Mesenchymal stem cell (in vitro differentiated cells and primary cell): Measurements from ENCODE around the gene CX3CR1.

ENCODE experiments used
- DNase-seq: peaks from one replicate; pipeline ENCODE4 v3.0.0-alpha.2; 2013
- H2AFZ ChIP-seq: one replicate; pipeline ENCODE4 v1.6.1; 2013; ENCODE audit warnings: low read depth, mild to moderate bottlenecking, control low read depth, inconsistent platforms, low read length, moderate library complexity
- H2AK5ac ChIP-seq: 2 replicates; pipeline ENCODE4 v1.6.1; 2013; ENCODE audit warnings: low read length, moderate library complexity, mild to moderate bottlenecking, inconsistent platforms; ENCODE audit not compliant: severe bottlenecking
- H2BK120ac ChIP-seq: one replicate; pipeline ENCODE4 v1.6.1; 2013; ENCODE audit warnings: low read depth, mild to moderate bottlenecking, inconsistent platforms, low read length, moderate library complexity
- H2BK12ac ChIP-seq, 2 experiments: one replicate each; pipeline ENCODE4 v1.6.1; 2013; ENCODE audit warnings: inconsistent platforms in 2 of 2, low read length in 2 of 2, mild to moderate bottlenecking in 2 of 2, moderate library complexity in 2 of 2, control low read depth in 1 of 2
- H2BK15ac ChIP-seq: one replicate; pipeline ENCODE4 v1.6.1; 2013; ENCODE audit warnings: mild to moderate bottlenecking, low read depth, inconsistent platforms; ENCODE audit not compliant: poor library complexity, severe bottlenecking
- H2BK5ac ChIP-seq: 2 replicates; pipeline ENCODE4 v1.6.1; 2013; ENCODE audit warnings: low read depth, mild to moderate bottlenecking, low read length, control low read depth, inconsistent platforms; ENCODE audit not compliant: poor library complexity, severe bottlenecking
- H3K14ac ChIP-seq, 2 experiments: one replicate each; pipeline ENCODE4 v1.6.1; 2013; ENCODE audit warnings: inconsistent platforms in 2 of 2, low read length in 2 of 2, control low read depth in 1 of 2, mild to moderate bottlenecking in 1 of 2, moderate library complexity in 1 of 2
- H3K18ac ChIP-seq, 2 experiments: one replicate each; pipeline ENCODE4 v1.6.1; 2013; ENCODE audit warnings: inconsistent platforms in 2 of 2, low read length in 2 of 2, control low read depth in 1 of 2, low read depth in 1 of 2, mild to moderate bottlenecking in 1 of 2
- H3K23ac ChIP-seq, 2 experiments: one replicate each; pipeline ENCODE4 v1.6.1; 2013; ENCODE audit warnings: inconsistent platforms in 2 of 2, low read length in 2 of 2, mild to moderate bottlenecking in 2 of 2, moderate library complexity in 2 of 2, control low read depth in 1 of 2
- H3K27ac ChIP-seq: 2 replicates; pipeline ENCODE4 v1.5.1; 2013; ENCODE audit warnings: mild to moderate bottlenecking, moderate library complexity, low read length, control low read depth, inconsistent platforms; ENCODE audit not compliant: poor library complexity, severe bottlenecking
- H3K27me3 ChIP-seq, 2 experiments: 2 replicates each; pipeline versions ENCODE4 v1.6.1 to v1.7.0; 2013; ENCODE audit warnings: low read length in 2 of 2, mild to moderate bottlenecking in 2 of 2, moderate library complexity in 2 of 2, control low read depth in 1 of 2, inconsistent platforms in 1 of 2; ENCODE audit not compliant: control insufficient read depth in 1 of 2, insufficient read depth in 1 of 2
- H3K36me3 ChIP-seq, 2 experiments: 2 replicates each; pipeline versions ENCODE4 v1.6.1 to v1.7.0; 2013; ENCODE audit warnings: low read length in 2 of 2, control low read depth in 1 of 2, inconsistent platforms in 1 of 2, low read depth in 1 of 2, mild to moderate bottlenecking in 1 of 2; ENCODE audit not compliant: insufficient read depth in 2 of 2, control insufficient read depth in 1 of 2
- H3K4ac ChIP-seq, 2 experiments: one replicate each; pipeline ENCODE4 v1.6.1; 2013; ENCODE audit warnings: inconsistent platforms in 2 of 2, low read length in 2 of 2, mild to moderate bottlenecking in 2 of 2, moderate library complexity in 2 of 2, control low read depth in 1 of 2, low read depth in 1 of 2
- H3K4me1 ChIP-seq: 2 replicates; pipeline ENCODE4 v1.6.1; 2013; ENCODE audit warnings: low read depth, low read length, control low read depth; ENCODE audit not compliant: control insufficient read depth, insufficient read depth
- H3K4me2 ChIP-seq: 2 replicates; pipeline ENCODE4 v1.6.1; 2013; ENCODE audit warnings: low read length, mild to moderate bottlenecking, inconsistent platforms; ENCODE audit not compliant: poor library complexity, severe bottlenecking
- H3K4me3 ChIP-seq, 2 experiments: 2 replicates each; pipeline versions ENCODE4 v1.5.1 to v1.7.0; 2013; ENCODE audit warnings: low read length in 2 of 2, mild to moderate bottlenecking in 2 of 2, control low read depth in 1 of 2, low read depth in 1 of 2; ENCODE audit not compliant: insufficient read depth in 1 of 2
- H3K79me1 ChIP-seq: replicated peaks from 2 replicates; pipeline ENCODE4 v1.6.1; 2013; ENCODE audit warnings: mild to moderate bottlenecking, control low read depth, low read length, inconsistent platforms; ENCODE audit not compliant: poor library complexity, severe bottlenecking
- H3K9ac ChIP-seq: 2 replicates; pipeline ENCODE4 v1.7.0; 2013; ENCODE audit warnings: mild to moderate bottlenecking, low read length, moderate library complexity
- H3K9me3 ChIP-seq: 2 replicates; pipeline ENCODE4 v1.7.0; 2013; ENCODE audit warnings: mild to moderate bottlenecking, low read length; ENCODE audit not compliant: control insufficient read depth
- H4K8ac ChIP-seq: one replicate; pipeline ENCODE4 v1.6.1; 2013; ENCODE audit warnings: inconsistent platforms, mild to moderate bottlenecking, low read length, moderate library complexity
- H4K91ac ChIP-seq: one replicate; pipeline ENCODE4 v1.6.1; 2013; ENCODE audit warnings: mild to moderate bottlenecking, low read length, inconsistent platforms
- WGBS: methylation state at CpG from one replicate; pipeline ENCODE4 v1.1.7; 2013; ENCODE audit warnings: mixed read lengths; 5-methylcytosine and 5-hydroxymethylcytosine counted together

The CX3CR1 gene

DNA sequence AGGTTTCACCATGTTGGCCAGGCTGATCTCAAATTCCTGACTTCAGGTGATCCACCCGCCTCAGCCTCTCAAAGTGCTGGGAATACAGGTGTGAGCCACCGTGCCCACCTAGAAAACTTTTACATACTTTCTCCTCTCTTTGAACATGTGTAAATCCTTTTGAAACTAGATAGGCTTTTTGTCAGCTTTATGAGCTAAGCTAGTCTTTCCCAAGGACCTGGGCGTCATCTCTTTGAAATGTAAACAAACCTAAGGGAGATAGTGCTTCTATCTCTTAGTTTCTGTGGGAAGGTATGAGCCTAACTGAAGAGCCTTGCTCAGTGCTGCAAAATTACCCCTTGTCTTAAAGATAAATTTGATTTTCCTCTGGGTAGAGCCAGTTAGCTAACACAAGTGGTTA is 4.8 kb downstream of the CX3CR1 start:
- Histone ChIP-seq H4K8ac (no peak overlapping the region), H4K91ac (no peak overlapping the region), H3K36me3 (no peaks in the 10 kb centered on the region), H3K4ac (no peak overlapping the region), H3K79me1 (no peaks in the 10 kb centered on the region), H3K23ac (no peak overlapping the region), H3K4me2 (no peak overlapping the region), H2BK120ac (no peak overlapping the region), H2BK15ac (no peak overlapping the region), H3K4me3 (no peak overlapping the region), H3K14ac (no peak overlapping the region), H3K9me3 (no peaks in the 10 kb centered on the region), H2BK12ac (no peak overlapping the region), H3K18ac (no peak overlapping the region), H2AK5ac (no peak overlapping the region), H3K4me1 (no peaks in the 10 kb centered on the region), H3K9ac (no peak overlapping the region), H3K27ac (no peak overlapping the region), H2AFZ (no peak overlapping the region), H2BK5ac (no peak overlapping the region), H3K27me3 (peaks cover 24 to 36% of the 10 kb centered on the region in 2 experiments)
- peak; percentile 69 for DNase-seq
- 69% methylated on average over 3 of the region's 3 CpGs for WGBS

- no peak overlapping the region for H2BK120ac ChIP-seq
- H2AFZ ChIP-seq = no peak overlapping the region
- H3K36me3 ChIP-seq = no peaks in the 10 kb centered on the region
- no peak overlapping the region for H2AK5ac ChIP-seq
- no peak overlapping the region for H3K14ac ChIP-seq
- H4K8ac ChIP-seq = no peak overlapping the region
- no peak overlapping the region for H3K18ac ChIP-seq
- H3K23ac ChIP-seq = no peak overlapping the region
- no peak overlapping the region for H3K4ac ChIP-seq
- H3K4me1 ChIP-seq = no peaks in the 10 kb centered on the region
- H3K4me3 ChIP-seq = no peak overlapping the region
- no peaks in the 10 kb centered on the region for H3K79me1 ChIP-seq
- H4K91ac ChIP-seq = no peak overlapping the region
- H3K27me3 ChIP-seq = peaks cover 23 to 42% of the 10 kb centered on the region in 2 experiments
- H2BK12ac ChIP-seq = no peak overlapping the region
- H3K9ac ChIP-seq = no peak overlapping the region
- H3K4me2 ChIP-seq = no peak overlapping the region
- no peaks in the 10 kb centered on the region for H3K9me3 ChIP-seq
- no peak overlapping the region for H3K27ac ChIP-seq
- 81% methylated on average over 1 of the region's 3 CpGs for WGBS
- DNase-seq = no peak
- no peak overlapping the region for H2BK5ac ChIP-seq
- no peak overlapping the region for H2BK15ac ChIP-seq
These were observed 6.7 kb downstream of the CX3CR1 start for GRCh38 chr3:39273119-39273518.

- Histone ChIP-seq H3K18ac (no peak overlapping the region), H3K27me3 (peaks cover 16 to 40% of the 10 kb centered on the region in 2 experiments), H3K4ac (no peak overlapping the region), H3K36me3 (no peaks in the 10 kb centered on the region), H2BK120ac (no peak overlapping the region), H3K4me1 (no peaks in the 10 kb centered on the region), H3K23ac (no peak overlapping the region), H2BK5ac (no peak overlapping the region), H3K9ac (no peak overlapping the region), H3K9me3 (no peaks in the 10 kb centered on the region), H2AK5ac (no peak overlapping the region), H2BK15ac (no peak overlapping the region), H4K8ac (no peak overlapping the region), H2AFZ (no peak overlapping the region), H3K4me2 (no peak overlapping the region), H3K27ac (no peak overlapping the region), H4K91ac (no peak overlapping the region), H3K14ac (no peak overlapping the region), H3K79me1 (no peaks in the 10 kb centered on the region), H2BK12ac (no peak overlapping the region), H3K4me3 (no peak overlapping the region)
- no peak for DNase-seq
- 84% methylated on average over 2 of the region's 2 CpGs for WGBS
These were observed 7.6 kb downstream of the CX3CR1 start for GRCh38 chr3:39272191-39272590.

GRCh38 chr3:39271363-39271914 is 8.4 kb downstream of the CX3CR1 start:
- H3K4me2 ChIP-seq = no peak overlapping the region
- H2BK12ac ChIP-seq = no peak overlapping the region
- no peaks in the 10 kb centered on the region for H3K4me1 ChIP-seq
- H3K27me3 ChIP-seq = peaks cover 12 to 33% of the 10 kb centered on the region in 2 experiments
- no peak overlapping the region for H3K14ac ChIP-seq
- WGBS = 83% methylated on average over 5 of the region's 6 CpGs
- H3K4me3 ChIP-seq = no peak overlapping the region
- no peaks in the 10 kb centered on the region for H3K79me1 ChIP-seq
- H3K4ac ChIP-seq = no peak overlapping the region
- no peak overlapping the region for H3K9ac ChIP-seq
- H4K8ac ChIP-seq = no peak overlapping the region
- no peak overlapping the region for H2AK5ac ChIP-seq
- no peak overlapping the region for H2AFZ ChIP-seq
- H4K91ac ChIP-seq = no peak overlapping the region
- H3K18ac ChIP-seq = no peak overlapping the region
- H2BK5ac ChIP-seq = no peak overlapping the region
- H3K27ac ChIP-seq = no peak overlapping the region
- H3K23ac ChIP-seq = no peak overlapping the region
- DNase-seq = no peak
- no peak overlapping the region for H2BK15ac ChIP-seq
- H3K36me3 ChIP-seq = no peaks in the 10 kb centered on the region
- no peaks in the 10 kb centered on the region for H3K9me3 ChIP-seq
- H2BK120ac ChIP-seq = no peak overlapping the region
